Stimulated activated CD8-positive, alpha-beta memory T cell treated with anti-CD3 and anti-CD28 coated beads, Interleukin-12 subunit alpha, Interleukin-12 subunit beta, amount 100 ng/mL, for 1 hour (primary cell): Measurements from ENCODE around the gene DIRAS1.
A peak's percentile ranks its signal among the peaks of the same experiment; 100 is the strongest.

Experiments used
- DNase-seq: peaks from one replicate; pipeline ENCODE4 v3.0.0-alpha.2; 2020; ENCODE audit warnings: low read depth

Gene DIRAS1

GRCh38 chr19:2755448-2755705, 34.2 kb upstream of the DIRAS1 start:
- DNase-seq: no peak

DNA sequence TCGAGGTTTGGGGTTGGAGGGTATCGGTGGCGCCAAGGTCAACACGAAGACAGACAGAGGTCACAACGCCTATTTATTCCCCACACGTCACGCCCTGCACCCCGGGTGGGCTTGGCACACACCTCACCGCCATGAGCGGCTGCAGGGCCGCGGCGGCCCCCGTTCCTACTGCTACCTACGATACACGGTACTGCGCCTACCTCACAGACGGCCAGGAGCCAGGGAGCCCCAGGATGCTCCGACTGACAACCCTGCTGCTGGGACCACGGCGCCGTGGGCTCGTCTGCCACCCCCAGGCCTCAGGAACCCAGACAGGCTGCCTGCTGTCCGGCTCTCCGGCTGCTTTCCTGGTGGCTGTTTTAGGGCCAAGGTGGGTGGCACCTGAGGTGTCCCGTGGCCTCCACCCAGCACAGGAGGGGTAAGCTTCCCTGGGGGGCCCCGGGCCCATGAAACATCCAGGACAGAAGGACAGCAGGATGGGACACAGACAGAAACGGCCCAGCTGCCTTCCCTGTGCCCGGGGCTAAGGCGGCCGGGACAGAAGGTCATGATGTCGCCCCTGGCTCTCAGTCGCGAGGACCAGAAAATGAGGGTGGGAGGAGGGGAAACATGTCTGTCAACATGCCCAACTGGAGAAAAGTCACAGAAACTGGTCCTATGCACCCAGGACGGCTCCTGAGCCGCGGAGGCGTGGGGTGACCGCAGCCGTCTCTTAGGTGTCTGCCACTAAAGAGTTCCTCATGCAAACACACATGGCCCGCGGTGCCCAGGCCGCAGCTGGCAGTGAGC, 33.7 kb upstream of the DIRAS1 start:
- DNase-seq: no peak

DNA sequence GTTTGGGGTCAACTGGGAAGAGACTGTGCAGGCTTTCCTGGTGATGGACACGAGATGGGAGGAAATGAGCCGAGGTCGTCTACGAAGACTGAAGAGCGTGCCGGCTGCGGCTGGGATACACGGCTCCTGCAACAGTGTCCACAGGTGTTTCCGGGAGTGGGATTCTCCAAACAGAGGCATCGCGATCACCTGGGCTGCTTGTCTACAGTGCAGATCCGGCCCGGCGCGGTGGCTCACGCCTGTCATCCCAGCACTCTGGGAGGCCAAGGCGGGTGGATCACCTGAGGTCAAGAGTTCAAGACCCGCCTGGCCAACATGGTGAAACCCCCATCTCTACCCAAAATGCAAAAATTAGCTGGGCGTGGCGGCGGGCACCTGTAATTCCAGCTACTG, 30.3 kb upstream of the DIRAS1 start:
- DNase-seq: no peak

DNA sequence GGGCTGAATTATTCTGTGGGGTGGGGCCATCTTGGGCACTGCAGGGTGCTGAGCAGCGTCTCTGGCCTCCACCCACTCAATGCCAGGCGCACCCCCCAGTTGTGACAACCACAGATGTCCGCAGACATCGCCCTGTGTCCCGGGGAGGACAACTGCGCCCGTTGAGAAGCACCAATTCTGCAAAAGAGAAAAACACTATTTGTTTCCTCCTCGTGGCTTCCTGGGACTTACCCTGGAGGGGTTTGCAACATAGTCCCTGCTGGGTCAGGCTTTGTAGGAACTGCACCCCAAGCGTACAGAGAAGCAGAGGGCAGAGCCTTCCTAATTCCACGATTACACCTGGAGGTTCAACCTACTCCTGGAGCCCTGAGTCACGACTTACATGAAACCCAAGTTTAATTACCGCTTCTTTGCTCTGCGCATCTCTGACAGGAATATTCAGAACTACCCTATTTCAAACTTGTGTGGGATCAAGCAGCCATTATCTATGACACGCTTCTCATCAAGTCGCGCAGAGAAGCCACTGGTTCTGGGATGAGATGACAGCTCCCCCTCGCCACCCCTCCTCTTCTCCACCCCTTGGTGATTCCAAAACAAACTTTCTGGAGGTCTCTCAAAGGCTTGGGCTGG, 29.8 kb upstream of the DIRAS1 start:
- no peak for DNase-seq

- DNase-seq: no peak
Observed at GRCh38 chr19:2747349-2747748, 26.2 kb upstream of the DIRAS1 start.

DNA sequence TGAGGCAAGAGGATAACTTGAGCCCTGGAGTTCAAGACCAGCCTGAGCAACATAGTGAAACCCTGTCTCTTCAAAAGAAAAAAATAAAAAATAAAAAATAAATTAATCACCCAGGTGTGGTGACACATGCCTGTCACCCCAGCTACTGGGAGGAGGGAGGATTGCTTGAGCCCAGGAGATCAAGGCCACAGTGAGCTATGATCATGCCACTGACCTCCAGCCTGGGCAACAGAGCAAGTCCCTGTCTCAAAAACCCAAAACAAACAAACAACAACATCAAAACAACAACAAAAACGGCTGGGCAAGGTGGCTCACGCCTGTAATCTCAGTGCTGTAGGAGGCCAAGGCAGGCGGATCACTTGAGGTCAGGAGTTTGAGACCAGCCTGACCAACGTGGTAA, 22.9 kb upstream of the DIRAS1 start:
- DNase-seq: no peak

- DNase-seq: no peak
Observed at GRCh38 chr19:2743099-2743498, 21.9 kb upstream of the DIRAS1 start.

GRCh38 chr19:2740314-2740656, 19.1 kb upstream of the DIRAS1 start:
- DNase-seq: no peak

GRCh38 chr19:2739602-2740313, 18.6 kb upstream of the DIRAS1 start, which contains the start of gene SLC39A3:
Gene SLC39A3 (minus strand): TSS chr19:2740017. CDS start chr19:2737257, 2,760 bp downstream.
- DNase-seq: peak; percentile 99

- DNase-seq: no peak
Observed at GRCh38 chr19:2736550-2737190, 15.5 kb upstream of the DIRAS1 start.

DNA sequence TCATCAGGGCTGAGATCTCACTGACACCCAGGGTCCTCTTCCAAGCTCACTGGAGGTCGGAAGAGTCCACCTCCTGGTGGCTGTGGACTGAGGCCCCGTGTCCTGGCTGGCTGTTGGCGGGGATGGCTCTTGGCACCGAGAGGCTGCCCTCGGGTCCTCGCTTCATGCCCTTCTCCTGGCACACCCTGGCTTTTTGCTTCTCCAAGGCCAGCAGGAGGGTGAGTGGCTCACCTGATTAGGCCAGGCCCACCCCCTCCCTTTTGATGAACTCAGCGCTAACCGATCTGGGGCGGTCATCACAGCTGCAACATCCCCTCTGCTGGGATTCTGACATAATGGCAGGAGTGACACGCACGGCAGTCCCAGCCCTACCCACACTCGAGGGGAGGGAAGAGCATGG, 14.2 kb upstream of the DIRAS1 start:
- no peak for DNase-seq

- DNase-seq: no peak
Observed at GRCh38 chr19:2734589-2735288, 13.6 kb upstream of the DIRAS1 start.

- no peak for DNase-seq
Observed at GRCh38 chr19:2733930-2734588, 12.9 kb upstream of the DIRAS1 start.

- DNase-seq: no peak
Observed at GRCh38 chr19:2732883-2733282, 11.7 kb upstream of the DIRAS1 start.

GRCh38 chr19:2732157-2732725, 11.1 kb upstream of the DIRAS1 start:
- no peak for DNase-seq

GRCh38 chr19:2731181-2731995, 10.2 kb upstream of the DIRAS1 start:
- no peak for DNase-seq

GRCh38 chr19:2729943-2730818, 9.0 kb upstream of the DIRAS1 start:
- no peak for DNase-seq

DNA sequence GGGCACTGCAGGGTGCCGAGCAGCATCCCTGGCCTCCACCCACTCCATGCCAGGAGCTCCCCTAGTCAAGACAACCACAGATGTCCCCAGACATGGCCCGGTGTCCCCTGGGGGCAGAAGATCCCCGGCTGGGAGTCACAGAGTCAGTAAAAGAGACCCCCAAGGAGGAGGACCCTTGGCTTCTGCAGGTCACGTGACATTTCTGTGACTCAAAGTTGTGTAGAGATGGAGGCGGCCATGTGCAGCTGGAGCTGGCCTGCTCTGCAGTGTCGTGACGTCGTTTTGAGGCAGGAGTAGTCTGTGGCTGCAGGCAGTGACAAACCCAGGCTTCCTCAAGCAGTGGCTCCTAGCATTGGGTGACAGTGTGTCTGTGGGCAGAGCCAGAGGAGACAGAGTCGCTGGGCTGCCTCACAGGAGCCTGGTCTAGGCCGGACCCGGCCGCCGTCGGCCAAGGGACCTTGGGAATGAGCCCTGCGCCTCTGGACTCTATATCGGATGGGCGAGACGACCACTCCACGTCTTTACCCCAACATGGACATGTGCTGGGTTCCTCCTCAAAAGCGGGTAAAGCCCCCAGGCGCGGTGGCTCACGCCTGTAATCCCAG, 7.7 kb upstream of the DIRAS1 start:
- DNase-seq: no peak

- DNase-seq: no peak
Observed at GRCh38 chr19:2727640-2727944, 6.4 kb upstream of the DIRAS1 start.
